ENCODE measurements around the gene C8G.

- TF ChIP-seq CTCF (IDR thresholded peaks at IDR 0.05; ENCODE audit: borderline replicate concordance, extremely low read depth, low read length, poor library complexity, severe bottlenecking) (no peak), EZH2 (IDR thresholded peaks at IDR 0.05; ENCODE audit: borderline replicate concordance, low read depth, low read length, severe bottlenecking) (no peak)
Measured at GRCh38 chr9:136950656-136951276, 5.7 kb downstream of the C8G start.
